GM18907 (cell line): Measurements from ENCODE around the gene AKAP6.
"Not testable (repeated sequence)": the region's sequence is repeated elsewhere in the genome, so short reads cannot be mapped to it uniquely, and the experiment has no call there.

Experiments
- ATAC-seq: cut with Tn5 transposase; IDR thresholded peaks from one replicate; pipeline ENCODE4 v1.9.1; 2021; ENCODE audit warnings: mild to moderate bottlenecking, moderate library complexity; ENCODE audit not compliant: unreplicated experiment

AKAP6 gene

DNA sequence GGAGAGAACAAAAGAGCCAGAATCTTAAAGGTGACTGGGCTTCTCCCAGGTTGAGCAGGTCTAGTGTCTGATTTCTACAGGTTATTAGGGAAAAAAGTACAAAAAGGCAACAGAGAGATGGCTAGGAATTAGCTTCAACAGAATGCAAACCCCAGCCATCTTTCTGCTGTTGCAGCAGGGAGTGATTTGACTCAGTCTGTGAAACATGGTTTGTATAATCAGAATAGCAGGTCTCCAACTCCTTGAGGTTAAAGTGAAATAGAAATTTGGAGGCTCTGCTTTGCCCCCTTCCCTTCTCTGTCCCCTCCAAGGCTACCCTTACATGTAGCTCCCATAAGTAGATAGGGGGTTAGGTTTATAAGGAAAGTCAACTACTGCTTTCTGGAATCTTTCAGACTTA lies 105.8 kb downstream of the AKAP6 start:
- no peak for ATAC-seq

- ATAC-seq, result no peak
Observed at GRCh38 chr14:32435411-32435810, 106.3 kb downstream of the AKAP6 start.

- ATAC-seq, result no peak
Observed at GRCh38 chr14:32436993-32437392, 107.9 kb downstream of the AKAP6 start.

GRCh38 chr14:32438517-32438916 lies 109.4 kb downstream of the AKAP6 start:
- no peak for ATAC-seq

DNA sequence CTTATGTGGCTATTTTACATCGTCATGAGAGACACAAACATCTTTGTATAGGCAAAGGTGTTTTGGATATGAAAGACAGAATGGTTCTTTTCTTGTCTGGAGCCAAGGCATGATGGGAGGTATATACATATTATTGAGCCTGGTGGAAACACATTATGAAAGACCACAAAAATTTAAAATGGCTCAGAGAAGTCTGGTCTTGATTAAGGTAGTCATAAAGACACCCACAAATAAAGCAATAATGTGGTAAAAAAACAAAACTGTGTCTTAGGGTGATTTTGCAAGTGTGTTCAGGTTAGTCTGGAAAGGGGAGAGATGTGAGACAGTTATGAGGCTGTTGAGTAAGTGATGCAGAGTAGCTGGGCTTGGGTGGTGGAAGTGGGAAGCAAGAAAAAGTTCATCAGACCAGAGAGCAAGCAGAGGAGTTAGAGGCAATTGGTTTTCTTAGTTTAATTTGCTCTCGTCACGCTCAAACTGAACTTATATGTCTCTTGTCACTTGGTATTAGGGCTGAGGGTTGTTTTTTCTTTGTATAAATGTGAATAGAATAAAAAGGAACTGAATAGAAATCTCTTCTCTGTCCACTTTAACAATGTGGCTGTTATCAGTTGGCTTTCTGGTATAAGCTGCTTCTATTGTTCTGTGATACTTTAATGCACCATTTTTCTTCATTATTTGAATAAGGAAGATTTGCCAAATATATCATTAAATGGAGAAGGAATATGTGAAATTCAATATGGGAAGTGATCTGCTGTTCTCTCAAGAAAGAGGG lies 115.0 kb downstream of the AKAP6 start:
- ATAC-seq, result no peak

GRCh38 chr14:32447371-32447770 lies 118.3 kb downstream of the AKAP6 start:
- no peak for ATAC-seq

DNA sequence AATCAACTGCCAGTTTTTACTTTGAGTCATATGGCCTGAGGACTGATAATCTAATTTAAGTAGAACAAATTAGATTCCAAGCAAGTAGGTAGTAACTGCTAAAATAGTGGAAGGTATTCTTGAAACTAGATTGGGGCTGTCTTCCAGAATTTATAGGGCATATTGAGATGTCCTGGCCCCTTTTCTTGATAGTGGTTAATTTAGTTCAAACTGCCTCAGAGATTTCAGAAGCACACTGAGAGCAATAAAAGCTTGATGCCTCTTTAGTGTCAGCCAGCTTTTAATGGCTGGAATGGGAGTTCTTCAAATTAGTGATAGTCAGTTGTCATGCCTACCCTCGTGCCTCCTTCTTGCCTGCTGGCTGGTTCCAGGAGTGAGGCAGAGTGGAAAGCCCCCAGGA lies 120.5 kb downstream of the AKAP6 start:
- ATAC-seq, result no peak

GRCh38 chr14:32450919-32451675 lies 122.0 kb downstream of the AKAP6 start:
- no peak for ATAC-seq

DNA sequence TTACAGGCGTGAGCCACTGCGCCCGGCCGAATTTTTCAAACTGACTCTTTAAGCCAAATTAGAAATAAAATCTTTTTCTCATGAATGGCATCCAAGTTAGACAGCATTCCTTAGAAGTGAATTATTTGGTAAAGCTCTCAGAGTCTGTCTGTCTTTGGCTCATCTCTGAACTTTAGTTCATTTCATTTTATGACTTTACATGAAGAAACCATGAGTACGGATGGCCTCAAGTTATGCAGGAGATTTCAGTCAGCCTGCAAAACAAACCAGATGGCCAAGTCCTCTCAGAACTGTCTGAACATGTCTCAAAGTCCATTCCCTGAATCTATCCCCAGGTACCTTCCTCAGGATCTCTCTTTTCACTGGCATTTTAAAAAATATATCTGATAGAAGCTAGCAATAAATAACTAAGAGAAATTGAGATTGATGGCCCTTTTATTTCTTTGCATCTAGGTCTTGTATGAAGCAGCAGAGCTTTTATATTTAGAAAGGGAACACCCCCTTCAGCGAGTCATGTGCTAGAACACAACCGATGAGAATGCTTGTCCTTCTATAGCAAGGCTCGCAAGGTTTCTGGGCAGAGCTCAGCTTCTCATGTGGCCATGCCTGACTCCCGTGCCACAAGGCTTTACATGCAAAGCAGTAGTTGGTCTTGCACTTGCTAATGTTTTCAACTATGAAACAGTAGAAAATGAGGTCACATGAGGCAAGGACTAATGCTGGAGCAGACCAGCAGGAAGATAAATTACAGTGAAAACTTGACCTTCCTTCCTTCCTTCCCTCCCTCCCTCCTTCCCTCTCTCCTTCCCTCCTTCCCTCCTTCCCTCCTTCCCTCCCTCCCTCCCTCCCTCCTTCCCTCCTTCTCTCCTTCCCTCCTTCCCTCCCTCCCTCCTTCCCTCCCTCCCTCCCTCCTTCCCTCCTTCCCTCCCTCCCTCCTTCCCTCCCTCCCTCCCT lies 125.0 kb downstream of the AKAP6 start:
- ATAC-seq, result no peak

- ATAC-seq, result no peak
Observed at GRCh38 chr14:32457213-32457920, 128.3 kb downstream of the AKAP6 start.

DNA sequence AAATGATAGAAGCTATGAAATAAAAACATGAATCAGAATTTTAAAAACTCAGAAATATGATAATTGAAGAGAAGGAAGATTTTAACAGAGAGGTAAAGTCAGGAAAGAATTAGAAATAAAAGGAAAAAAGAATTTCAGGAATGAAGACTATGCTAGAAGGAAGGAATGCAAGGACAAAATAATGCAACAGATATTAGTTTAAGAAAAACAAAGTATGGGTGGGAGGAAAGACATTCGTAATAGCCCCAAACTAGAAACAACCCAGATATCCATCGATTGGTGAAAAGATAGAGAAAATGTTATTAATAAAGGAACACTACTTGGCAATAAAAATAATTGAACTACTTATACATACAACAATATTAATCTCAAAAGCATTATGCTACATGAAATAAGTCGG lies 129.6 kb downstream of the AKAP6 start:
- ATAC-seq, result no peak

DNA sequence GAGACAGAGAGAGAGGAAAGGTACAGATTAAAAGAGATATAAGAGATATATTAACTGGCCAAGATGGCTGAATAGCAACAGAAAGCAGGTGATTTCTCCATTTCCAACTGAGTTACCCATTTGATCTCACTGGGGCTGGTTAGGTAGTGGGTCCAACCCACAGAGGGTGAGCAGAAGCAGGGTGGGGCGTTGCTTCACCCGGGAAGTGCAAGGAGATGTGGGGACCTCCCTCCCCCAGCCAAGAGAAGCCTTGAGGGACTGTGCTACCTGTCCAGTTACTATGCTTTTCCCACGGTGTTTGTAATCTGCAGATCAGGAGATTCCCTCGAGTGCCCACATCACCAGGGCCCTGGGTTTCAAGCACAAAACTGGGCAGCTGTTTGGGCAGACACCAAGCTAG lies 131.2 kb downstream of the AKAP6 start:
- ATAC-seq, result no peak

DNA sequence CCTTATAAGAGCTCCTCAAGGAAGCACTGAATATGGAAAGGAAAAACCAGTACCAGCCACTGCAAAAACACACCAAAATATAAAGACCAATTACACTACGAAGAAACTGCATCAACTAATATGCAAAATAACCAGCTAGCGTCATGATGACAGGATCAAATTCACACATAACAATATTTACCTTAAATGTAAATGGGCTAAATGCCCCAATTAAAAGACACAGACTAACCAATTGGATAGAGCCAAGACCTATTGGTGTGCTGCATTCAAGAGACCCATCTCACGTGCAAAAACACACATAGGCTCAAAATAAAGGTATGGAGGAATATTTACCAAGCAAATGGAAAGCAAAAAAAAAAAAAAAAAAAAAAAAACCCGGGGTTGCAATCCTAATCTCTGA lies 133.5 kb downstream of the AKAP6 start:
- not testable (repeated sequence) for ATAC-seq

GRCh38 chr14:32468955-32469354 lies 139.9 kb downstream of the AKAP6 start:
- ATAC-seq, result no peak

DNA sequence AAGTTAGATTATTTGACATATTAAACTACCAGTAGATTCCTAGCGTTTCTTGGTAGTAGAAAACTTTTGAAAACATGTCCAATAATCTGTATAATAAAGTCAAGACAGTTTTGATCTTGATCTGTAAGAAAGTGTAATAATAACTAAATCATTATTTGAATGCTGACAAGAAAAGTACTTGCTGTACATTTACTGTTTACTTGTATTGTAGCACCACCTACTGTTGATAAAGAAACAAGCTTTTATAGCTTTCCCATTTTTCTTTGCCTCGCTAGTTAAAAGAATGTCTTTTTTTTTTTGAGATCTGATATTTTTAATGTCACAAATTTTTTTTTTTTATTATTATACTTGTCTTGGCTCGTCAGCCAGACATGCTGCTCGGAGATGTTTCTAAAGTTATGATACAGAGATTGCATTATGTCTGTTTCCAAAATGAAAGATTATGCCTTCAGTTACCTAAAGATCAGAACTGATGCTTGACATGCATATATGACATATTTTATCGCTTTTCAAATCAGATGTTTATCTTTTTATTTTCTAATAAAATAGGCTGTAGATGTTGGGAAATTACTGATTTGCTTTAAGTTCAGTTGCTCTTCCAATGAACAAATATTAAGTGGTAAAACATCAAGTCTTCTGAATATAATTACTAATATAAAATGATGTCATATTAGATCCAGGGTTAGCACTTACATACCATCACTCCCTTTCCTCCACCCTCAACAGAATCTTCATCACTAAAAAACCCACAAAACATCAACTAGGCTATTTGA lies 140.5 kb downstream of the AKAP6 start:
- no peak for ATAC-seq

DNA sequence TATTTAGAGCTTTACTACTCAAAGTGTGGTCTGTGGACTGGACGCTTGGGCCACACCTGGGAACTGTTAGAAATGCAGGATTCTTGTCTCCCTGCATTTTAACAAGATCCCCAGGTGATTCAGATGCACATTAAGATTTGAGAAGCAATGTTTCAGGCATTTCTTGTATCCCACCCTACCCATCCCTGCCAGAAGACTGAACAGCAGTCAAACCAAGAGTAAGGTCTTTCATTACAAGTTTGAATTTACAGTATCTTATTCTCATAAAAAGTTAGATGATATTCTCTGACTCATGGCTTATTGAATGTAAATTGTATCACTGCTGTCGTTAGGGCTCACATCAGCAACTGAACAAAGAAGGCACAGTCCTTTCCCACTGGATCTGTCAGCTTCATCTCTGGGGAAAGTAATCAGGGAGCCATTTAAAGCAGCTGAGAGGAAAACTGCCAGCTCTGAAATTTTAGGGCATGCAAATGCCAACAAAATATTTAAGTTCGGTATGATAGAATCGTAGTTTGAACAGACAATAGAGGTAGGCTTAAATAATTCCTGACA lies 141.1 kb downstream of the AKAP6 start:
- ATAC-seq, result no peak

DNA sequence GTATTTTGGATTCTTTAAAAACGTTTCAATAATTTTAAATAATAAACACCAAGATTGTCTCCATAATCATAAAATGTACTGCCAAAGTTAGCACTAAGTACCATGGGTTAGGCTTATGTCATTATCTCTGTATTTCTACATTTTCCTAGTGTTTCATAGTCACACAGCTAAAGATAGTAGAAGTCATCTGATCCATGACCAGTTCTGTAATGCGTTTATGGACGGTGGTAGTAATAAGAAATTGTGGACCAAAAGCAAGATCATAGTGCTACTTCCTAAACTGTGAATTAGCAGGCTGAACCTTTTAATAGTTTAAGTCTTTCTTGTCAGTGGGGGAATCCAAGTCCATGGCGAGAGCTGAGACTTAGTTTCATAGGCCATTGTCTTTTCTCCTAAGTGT lies 142.1 kb downstream of the AKAP6 start:
- no peak for ATAC-seq

GRCh38 chr14:32472076-32472475 lies 143.0 kb downstream of the AKAP6 start:
- no peak for ATAC-seq
